Activated CD8-positive, alpha-beta memory T cell treated with anti-CD3 and anti-CD28 coated beads for 24 hours (primary cell): Measurements from ENCODE around the gene SRM.
"Not testable (repeated sequence)": the region's sequence is repeated elsewhere in the genome, so short reads cannot be mapped to it uniquely, and the experiment has no call there.

Source experiments
- DNase-seq: peaks from one replicate; pipeline ENCODE4 v3.0.0-alpha.2; 2020

The SRM gene

DNA sequence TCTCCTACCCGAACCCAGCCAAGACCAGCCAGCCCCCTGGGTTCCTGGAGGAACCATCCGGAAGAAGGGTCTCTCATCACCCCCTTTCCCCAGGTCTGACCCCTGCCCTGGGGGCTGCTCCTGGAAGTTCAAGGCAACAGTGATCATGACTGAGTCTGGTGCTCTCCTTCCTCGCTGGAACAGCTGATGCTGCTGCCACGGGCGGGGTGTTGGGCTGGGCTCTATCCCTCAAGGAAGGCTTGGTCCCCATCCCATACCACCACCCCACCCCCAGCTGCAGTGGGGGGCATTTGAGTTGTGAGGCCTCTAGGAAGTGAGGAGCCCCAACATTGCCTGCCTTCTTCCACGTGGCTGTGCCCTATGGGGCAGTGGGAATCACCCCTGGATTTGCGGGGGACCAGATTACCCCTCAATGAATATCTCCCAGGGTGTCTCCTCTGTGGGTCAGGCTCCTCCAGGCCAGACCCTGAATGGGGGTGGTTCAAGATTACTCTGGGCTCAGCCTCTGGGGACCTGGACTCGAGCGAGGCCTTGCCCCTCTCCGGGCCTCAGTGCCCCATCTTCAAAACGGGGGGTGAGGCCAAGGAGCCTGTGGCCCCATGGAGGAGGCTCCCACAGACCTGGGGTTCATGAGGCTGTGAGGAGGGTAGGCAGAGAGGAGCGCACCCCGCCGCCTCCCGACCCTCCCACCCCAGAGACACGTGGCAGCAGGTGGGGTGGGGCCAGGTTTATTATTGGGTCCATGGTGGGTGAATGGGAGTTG is 15.6 kb downstream of the SRM start:
- peak; percentile 51 for DNase-seq

DNA sequence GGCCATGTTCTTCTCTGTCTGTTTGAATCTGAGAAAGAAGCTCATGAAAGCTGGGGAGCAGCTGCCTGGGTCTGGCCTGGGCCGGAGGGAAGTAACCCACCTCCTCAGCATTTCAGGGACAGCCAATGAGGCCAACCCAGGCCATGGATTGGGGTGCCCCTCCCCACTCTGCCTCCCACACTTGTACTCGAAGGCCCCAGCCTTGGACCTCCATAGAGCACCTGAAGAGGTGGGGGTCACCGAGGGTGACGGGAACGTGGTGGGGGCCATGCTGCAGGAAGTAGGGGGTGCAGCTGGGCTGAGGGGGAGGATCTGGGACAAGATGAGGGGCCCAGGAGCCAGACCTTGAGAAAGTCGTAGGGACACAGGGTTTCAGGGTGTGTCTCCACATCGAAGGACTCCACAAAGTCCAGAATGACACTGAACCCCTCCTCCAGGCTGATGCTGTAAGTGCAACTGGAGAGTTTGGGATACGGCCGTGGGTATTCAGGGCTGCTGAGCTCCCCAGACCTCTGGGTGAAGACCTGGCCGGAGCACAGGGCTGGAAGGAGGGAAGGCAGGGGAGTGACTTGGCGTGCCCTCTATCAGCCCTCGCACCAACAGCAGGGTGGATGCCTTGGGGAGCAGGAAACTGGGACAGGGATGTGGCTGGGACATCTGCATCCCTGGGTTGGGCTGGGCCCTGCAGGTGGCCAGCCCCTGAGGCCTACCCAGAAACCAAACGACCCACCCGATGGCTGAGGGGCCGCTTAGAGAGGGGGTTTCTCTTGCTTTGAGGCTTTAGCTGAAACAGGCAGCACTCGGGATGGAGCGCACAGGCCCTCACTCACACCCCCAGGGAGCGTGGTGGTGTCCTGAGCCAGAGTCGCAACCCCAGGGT is 16.6 kb downstream of the SRM start:
- DNase-seq, result peak; percentile 52

DNA sequence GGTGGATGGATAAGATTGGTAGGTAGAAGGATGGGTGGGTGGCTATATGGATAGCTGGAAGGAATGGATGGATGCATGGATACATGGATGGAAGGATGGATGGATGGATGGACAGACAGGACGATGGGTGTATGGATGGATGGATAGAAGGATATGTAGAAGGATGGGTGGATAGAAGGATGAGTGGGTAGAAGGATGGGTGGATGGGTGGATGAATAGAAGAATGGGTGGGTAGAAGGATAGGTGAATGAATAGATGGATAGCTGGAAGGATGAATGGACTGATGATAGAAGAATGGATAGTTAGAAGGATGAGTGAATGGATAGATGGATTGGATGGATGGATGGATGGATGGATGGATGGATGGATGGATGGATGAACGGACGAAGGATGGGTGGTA is 17.8 kb downstream of the SRM start:
- no peak for DNase-seq

DNA sequence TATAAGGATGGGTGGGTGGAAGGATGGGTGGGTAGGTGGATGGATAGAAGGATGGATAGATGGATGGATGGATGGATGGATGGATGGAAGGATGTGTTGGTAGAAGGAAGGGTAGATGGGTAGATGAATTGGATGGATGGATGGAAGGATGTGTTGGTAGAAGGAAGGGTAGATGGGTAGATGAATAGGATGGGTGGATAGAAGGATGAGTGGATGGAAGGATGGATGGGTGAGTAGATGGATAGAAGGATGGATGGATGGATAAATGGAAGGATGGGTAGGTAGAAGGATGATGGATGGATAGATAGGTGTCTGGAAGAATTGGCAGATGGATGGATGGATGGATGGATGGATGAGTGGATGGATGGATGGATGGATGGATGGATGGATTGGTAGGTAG is 18.8 kb downstream of the SRM start:
- no peak for DNase-seq

DNA sequence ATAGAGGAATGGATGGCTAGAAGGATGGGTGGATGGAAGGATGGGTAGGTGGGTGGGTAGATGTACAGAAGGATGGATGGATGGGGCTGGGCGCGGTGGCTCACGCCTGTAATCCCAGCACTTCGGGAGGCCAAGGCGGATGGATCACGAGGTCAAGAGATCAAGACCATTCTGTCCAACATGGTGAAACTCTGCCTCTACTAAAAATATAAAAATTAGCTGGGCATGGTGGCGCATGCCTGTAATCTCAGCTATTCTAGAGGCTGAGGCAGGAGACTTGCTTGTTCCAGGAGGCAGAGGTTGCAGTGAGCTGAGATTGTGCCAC is 19.8 kb downstream of the SRM start:
- DNase-seq, result not testable (repeated sequence)

DNA sequence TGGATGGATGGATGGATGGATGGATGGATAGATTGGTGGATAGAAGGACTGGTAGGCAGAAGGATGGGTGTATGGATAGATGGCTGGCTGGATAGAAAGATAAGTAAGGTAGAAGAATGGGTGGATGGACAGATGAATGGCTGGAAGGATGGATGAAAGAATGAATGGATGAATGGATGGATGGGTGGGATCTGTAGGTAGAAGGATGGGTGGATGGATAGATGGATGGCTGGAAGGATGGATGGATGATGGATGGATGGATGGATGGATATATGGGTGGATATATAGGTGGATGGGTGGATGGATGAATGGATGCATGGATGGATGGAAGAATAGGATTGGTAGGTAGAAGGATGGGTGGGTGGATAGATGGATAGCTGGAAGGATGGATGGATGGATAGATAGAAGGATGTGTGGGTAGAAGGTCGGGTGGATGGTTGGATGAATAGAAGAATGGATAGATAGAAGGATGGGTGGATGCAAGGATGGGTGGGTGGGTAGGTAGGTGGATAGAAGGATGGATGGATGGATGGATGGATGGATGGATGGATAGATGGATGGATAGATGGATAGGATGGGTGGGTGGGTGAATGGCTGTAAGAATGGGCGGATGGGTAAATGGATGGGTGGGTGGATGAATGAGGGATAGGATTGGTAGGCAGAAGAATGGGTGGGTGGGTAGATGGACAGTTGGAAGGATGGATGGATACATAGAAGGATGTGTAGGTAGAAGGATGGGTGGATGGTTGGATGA is 20.3 kb downstream of the SRM start:
- no peak for DNase-seq

DNA sequence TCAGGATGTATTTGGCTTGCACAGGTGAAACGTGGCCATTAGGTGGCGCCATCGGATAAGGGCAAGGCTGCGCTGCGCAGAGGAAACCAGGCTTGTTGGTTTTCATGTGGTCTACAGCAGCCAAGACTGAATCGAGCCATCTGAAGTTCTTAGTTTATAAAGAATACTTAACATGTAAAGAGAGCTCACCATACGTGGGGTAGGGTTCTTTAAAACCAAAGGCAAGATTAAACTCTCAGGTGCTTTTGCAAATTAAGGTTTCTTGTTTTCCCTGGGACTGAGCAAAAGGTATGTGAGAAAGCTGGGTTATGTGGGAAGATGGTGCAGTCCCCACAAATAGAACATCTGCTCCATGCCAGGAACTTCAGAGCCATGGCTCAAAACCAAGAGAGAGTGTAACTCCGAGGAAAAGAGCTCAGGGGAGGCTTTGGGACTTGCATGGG is 22.1 kb downstream of the SRM start:
- peak; percentile 96 for DNase-seq

DNA sequence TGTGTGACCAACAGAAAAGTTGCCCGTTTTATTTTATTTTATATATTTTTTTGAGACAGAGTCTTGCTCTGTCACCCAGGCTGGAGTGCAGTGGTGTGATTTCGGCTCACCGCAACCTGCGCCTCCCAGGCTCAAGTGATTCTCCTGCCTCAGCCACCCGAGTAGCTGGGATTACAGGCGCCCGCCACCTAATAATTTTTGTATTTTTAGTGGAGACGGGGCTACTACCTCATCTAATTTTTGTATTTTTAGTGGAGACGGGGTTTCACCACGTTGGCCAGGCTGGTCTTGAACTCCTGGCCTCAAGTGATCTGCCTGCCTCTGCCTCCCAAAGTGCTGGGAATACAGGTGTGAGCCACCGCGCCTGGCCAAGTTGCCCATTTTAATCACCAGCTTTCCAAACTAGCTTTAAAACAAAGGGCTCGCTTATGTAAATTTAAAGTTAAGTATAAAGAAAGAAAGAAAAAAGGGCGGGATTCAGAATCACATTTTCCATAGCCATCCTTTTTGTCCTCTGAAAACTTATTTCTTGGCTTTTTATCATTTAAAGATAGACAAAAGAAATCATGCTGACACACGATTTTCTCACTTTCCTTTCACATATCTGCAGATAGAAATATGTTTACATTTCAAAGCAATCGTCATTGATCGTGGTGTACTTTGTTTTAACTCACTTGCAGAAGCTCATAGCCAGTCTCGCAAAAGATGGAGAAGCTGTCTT is 22.6 kb downstream of the SRM start:
- not testable (repeated sequence) for DNase-seq

DNA sequence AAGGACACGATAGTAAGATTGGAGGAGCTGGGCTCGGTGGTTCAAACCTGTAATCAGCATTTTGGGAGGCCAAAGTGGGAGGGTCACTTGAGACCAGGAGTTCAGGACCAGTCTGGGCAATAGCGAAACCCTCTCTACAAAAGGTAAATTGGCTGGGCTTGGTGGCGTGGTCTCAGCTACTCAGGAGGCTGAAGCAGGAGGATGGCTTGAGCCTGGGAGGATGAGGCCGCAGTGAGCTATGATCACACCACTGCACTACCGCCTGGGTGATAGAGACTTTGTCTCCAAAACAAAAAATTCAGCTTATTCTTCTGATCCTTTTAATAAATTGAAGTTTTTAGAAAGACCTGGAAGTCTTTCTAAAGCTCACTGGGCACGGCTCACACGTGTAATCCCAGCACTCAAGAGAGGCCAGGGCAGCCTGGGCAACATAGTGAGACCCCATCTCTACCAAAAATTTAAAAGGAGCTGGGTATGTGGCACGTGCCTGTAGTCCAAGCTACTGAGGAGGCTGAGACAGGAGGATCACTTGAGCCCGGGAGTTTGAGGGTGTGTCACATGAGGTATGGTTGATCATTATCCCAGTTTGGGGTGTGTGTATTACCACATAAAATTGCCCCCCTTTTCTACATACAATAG is 28.1 kb downstream of the SRM start:
- DNase-seq, result no peak

DNA sequence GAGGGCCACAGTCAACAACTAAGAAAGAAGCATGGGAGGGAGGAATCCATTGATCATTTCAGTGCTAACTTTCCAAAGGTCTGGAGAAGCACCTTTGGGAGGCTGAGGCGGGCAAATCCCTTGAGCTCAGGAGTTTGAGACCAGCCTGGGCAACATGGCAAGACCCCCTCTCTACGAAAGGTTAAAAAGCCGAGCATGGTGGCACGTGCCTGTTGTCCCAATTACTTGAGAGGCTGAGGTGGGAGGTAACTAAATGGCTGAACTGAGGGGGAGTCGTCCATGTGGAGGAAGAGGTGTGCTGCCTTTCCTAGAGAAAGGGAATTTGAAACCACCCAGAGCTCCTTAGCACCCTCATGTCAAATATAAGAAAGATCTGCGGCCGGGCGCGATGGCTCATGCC is 29.0 kb downstream of the SRM start:
- no peak for DNase-seq

DNA sequence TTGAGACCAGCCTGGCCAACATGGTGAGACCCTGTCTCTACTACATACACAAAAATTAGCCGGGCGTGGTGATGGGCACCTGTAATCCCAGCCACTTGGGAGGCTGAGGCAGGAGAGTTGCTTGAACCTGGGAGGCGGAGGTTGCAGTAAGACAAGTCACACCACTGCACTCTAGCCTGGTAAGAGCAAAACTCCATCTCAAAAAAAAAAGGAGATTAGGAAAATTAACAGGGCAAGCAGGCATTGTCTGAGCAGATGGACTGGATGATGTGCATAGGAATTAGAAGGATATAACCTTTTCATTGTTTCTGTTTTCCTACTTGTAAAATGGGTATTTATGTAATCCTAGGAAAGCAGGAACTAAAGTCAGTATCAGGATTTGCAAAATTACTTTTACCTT is 31.8 kb downstream of the SRM start:
- no peak for DNase-seq

DNA sequence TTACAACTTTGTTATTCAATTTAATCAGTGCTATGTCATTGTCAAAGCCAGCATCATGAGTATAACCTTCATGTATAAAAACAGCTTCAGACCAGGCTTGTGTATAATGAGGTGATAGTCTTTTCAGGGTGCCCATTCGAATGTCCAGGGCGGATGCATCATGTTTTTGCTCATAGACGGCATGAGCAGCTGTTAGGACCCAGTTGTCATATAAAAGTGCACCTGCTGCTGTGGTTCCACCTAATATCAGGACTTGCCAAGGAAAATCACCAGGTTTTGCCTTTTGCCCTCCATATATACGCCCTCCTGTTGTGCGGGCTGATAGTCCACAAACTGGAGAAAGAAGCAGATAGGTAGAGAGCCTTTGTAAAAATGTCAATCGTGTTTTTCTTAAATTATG is 32.5 kb downstream of the SRM start:
- no peak for DNase-seq

DNA sequence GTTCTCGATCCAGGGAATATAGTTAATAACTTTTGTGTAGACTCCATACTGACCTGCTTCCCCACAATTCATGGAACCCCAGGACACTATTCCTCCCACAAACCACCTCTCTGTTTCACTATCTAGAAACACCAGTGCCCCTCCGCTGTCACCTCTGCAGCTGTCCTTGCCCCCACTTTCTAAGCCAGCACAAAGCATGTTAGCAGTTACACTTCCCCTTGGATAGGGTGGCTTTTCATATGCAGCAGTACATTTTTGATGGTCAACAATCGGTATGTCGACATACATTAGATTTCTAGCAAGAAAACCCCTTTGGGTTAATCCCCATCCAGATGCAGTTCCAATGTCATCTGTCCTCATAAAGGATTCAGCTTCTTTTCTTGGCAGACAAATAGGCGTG is 32.9 kb downstream of the SRM start:
- no peak for DNase-seq

DNA sequence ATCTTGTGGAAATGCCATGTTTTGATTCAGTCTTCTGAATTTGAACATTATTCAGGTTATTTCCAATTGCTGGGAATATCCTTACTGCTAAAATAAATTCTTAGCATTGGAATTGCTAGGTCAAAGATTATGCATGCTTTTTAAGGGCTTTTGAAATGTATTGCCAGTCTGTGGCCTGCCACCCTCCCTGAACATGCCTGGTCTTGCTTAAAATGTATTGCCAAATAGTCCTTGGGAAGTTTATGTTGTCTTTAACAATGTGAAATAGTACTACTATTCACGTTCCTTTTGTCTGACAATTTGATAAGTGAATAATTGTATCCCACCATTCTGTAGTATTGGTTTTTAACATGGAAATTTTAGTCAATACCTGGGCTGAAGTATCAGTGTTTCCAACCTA is 33.8 kb downstream of the SRM start:
- DNase-seq, result no peak

DNA sequence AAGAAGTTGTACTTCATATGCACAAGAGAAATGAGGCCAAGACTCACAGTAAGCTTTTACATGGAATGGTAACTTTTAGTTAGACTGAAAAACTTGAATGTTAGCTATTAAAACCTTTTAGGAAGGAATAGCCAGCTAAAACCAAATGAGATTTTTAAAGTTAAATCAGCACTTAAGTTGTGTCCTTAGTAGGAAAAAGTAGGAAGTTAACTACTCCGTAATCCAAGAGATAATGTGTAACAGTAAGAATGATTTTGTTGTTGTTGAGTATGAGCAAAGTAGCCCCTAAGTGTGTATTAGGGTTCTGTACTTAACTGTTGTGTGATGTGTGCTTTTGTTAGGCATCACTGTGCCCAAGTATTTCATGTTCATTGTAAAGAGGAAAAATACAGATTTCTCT is 34.2 kb downstream of the SRM start:
- no peak for DNase-seq

DNA sequence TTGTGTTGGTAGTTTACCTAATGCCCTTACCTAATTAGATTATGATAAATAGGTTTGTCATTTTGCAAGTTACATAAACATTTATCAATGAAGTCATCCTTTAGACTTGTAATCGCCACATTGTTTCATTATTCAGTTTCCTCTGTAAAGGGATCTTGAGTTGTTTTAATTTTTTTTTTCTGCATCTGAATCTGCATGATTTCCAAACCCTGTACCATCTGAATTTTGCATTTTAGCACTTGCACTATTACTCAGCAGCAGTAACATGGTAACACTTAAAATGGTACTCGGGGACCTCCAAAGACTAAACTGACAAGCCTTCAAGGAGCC is 35.0 kb downstream of the SRM start:
- DNase-seq, result no peak

DNA sequence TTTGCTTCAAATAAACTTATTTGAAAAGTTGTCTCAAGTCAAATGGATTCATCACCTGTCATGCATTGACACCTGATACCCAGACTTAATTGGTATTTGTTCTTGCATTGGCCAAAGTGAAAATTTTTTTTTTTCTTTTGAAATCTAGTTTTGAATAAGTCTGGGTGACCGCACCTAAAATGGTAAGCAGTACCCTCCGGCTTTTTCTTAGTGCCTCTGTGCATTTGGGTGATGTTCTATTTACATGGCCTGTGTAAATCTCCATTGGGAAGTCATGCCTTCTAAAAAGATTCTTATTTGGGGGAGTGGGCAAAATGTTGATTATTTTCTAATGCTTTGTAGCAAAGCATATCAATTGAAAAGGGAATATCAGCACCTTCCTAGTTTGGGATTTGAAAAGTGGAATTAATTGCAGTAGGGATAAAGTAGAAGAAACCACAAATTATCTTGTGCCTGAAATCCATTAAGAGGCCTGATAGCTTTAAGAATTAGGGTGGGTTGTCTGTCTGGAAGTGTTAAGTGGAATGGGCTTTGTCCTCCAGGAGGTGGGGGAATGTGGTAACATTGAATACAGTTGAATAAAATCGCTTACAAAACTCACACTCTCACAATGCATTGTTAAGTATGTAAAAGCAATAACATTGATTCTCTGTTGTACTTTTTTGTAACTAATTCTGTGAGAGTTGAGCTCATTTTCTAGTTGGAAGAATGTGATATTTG is 35.5 kb downstream of the SRM start:
- no peak for DNase-seq

DNA sequence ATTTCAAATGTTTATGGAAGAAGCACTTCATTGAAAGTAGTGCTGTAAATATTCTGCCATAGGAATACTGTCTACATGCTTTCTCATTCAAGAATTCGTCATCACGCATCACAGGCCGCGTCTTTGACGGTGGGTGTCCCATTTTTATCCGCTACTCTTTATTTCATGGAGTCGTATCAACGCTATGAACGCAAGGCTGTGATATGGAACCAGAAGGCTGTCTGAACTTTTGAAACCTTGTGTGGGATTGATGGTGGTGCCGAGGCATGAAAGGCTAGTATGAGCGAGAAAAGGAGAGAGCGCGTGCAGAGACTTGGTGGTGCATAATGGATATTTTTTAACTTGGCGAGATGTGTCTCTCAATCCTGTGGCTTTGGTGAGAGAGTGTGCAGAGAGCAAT is 36.6 kb downstream of the SRM start:
- DNase-seq, result no peak

DNA sequence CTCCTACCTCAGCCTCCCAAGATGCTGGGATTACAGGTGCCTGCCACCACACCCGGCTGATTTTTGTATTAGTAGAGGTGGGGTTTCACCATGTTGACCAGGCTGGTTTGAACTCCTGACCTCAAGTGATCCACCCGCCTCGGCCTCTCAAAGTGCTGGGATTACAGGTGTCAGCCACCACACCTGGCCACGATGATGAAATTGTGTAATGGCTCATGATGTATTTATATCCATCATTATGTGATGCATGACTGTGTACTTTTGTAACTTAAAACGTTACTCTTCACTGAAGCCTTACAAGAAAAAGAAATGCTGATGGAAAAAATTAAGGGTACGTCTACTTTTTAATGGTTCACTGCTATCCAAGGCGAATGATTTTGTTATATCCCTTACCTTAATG is 39.8 kb downstream of the SRM start:
- no peak for DNase-seq

DNA sequence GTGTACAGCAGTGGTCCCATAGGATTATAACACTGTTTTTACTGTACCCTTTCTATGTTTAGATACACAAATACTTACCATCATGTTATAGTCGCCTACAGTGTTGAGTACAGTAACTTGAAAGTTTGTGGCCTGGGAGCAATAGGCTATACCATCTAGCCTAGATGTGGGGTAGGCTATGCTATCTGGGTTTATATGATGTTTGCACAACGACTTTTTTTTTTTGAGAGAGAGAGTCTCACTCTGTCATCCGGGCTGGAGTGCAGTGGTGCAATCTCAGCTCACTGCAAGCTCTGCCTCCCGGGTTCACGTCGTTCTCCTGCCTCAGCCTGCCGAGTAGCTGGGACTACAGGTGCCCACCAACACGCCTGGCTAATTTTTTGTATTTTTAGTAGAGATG is 40.5 kb downstream of the SRM start:
- DNase-seq, result not testable (repeated sequence)

DNA sequence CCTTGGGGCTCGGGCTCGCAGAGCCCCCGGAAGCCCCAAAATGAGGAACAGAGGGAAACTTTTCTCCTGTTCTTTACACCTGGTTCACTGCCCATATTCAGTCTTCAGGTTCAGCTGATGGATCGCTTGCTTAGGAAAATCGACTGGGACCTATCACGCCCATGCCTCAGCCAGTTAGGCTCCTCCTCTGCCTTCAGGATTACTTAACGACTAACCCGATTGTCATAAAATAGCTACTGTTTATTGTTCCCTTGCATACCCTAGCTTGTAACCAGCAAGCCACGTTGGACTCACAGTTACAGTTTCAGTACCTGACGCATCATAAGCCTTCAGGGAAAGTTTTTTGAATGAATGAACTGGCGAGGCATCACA is 46.7 kb downstream of the SRM start:
- DNase-seq, result no peak
